Measurements from ENCODE around the gene RHCG.

- no peak for TF ChIP-seq EZH2 (IDR thresholded peaks at IDR 0.05; ENCODE audit: insufficient read depth, poor library complexity, severe bottlenecking)
- TF ChIP-seq EZH2phosphoT487 (IDR thresholded peaks at IDR 0.05; ENCODE audit: insufficient read depth, low read depth): no peak
Observed at GRCh38 chr15:89435362-89435761, 61.0 kb downstream of the RHCG start.
